Anterior cingulate cortex (tissue), 58 donors: ENCODE measurements around the gene C2orf92.
"Not testable (repeated sequence)": the region's sequence is repeated elsewhere in the genome, so short reads cannot be mapped to it uniquely, and the experiment has no call there.

Source experiments
- DNase-seq, 58 donors: peaks; one replicate each; lab custom pipeline; 2025; lab: John Stamatoyannopoulos, UW

C2orf92 gene

GRCh38 chr2:97659256-97660043, 10.1 kb upstream of the C2orf92 start:
- DNase-seq, result no peak

GRCh38 chr2:97660044-97660774, 9.3 kb upstream of the C2orf92 start:
- no peak for DNase-seq

- DNase-seq, result no peak
Measured at GRCh38 chr2:97660775-97661389, 8.6 kb upstream of the C2orf92 start.

GRCh38 chr2:97661927-97662326, 7.6 kb upstream of the C2orf92 start:
- DNase-seq, result no peak

GRCh38 chr2:97662386-97662894, 7.1 kb upstream of the C2orf92 start:
- peak in 1 of 58 donors; percentile 31 for DNase-seq

- peak in 50 of 58 donors; percentile 24 to 82 (median 60) for DNase-seq
Measured at GRCh38 chr2:97662895-97663625, 6.5 kb upstream of the C2orf92 start.

GRCh38 chr2:97663626-97663961, 5.9 kb upstream of the C2orf92 start:
- DNase-seq, result no peak

- DNase-seq, result peak; percentile 81 to 99 (median 97)
Measured at GRCh38 chr2:97663962-97664635, 5.4 kb upstream of the C2orf92 start, which contains the start of gene ACTR1B. ACTR1B (minus strand) TSS chr2:97664044; CDS start chr2:97663890, 154 bp downstream.

- DNase-seq, result peak in 3 of 58 donors; percentile 43 to 70 (median 53)
Measured at GRCh38 chr2:97664636-97664970, 4.9 kb upstream of the C2orf92 start.

- no peak for DNase-seq
Measured at GRCh38 chr2:97670471-97670870, 958 bp downstream of the C2orf92 start.

GRCh38 chr2:97671526-97671925, 2.0 kb downstream of the C2orf92 start:
- DNase-seq, result no peak

GRCh38 chr2:97672606-97673140, 3.2 kb downstream of the C2orf92 start:
- DNase-seq, result not testable (repeated sequence)

- DNase-seq, result no peak
Measured at GRCh38 chr2:97673182-97673914, 3.8 kb downstream of the C2orf92 start.

GRCh38 chr2:97673915-97674283, 4.4 kb downstream of the C2orf92 start:
- DNase-seq, result no peak

GRCh38 chr2:97675430-97676113, 6.1 kb downstream of the C2orf92 start:
- no peak for DNase-seq

- DNase-seq, result no peak
Measured at GRCh38 chr2:97676620-97677019, 7.1 kb downstream of the C2orf92 start.

- DNase-seq, result no peak
Measured at GRCh38 chr2:97677480-97677879, 8.0 kb downstream of the C2orf92 start.

- DNase-seq, result no peak
Measured at GRCh38 chr2:97678298-97678697, 8.8 kb downstream of the C2orf92 start.
